SK-N-SH (cell line): ENCODE results near the gene MLLT10. TPM values are rescaled to one million over a fixed set of nuclear protein-coding genes. Genes with fewer than 3 reads are reported as not detected.

Experiments
- CTCF ChIA-PET: fragments of 300-600, 350-600 bp; formaldehyde crosslinking; extraction: SDS; loops from one replicate; lab custom pipeline; 2021; lab: Yijun Ruan, JAX
- POLR2A ChIA-PET: fragments of 350-600 bp; sonication (Branson Sonifier 250); formaldehyde crosslinking; extraction: SDS; loops from one replicate; lab custom pipeline; 2020; ENCODE audit warnings: antibody characterized with exemption, inconsistent platforms; lab: Yijun Ruan, JAX
- DNase-seq: peaks from one replicate; pipeline ENCODE4 v3.0.0; 2012
- H2AFZ ChIP-seq: fragments of 200-600 bp; sonication (generic); 2 replicates; pipeline ENCODE4 v1.8.1; 2016; ENCODE audit warnings: antibody characterized with exemption, mild to moderate bottlenecking, low read depth
- H3F3A ChIP-seq: fragments of 200-600 bp; sonication (generic); replicated peaks from 2 replicates; pipeline ENCODE3; 2016; ENCODE audit warnings: antibody characterized with exemption, mild to moderate bottlenecking; ENCODE audit not compliant: insufficient read depth
- H3K27ac ChIP-seq, 2 experiments: fragments of 200-500 bp in 1 of 2; fragments of 200-600 bp in 1 of 2; sonication (Bioruptor generic) in 1 of 2; sonication (generic), shearing (Covaris generic) in 1 of 2; 2 replicates each; pipeline versions ENCODE4 v1.5.1 to v1.6.1; 2014 to 2016; ENCODE audit warnings: low read depth in 2 of 2, inconsistent platforms in 1 of 2, low read length in 1 of 2, mild to moderate bottlenecking in 1 of 2, mixed read lengths in 1 of 2
- H3K27me3 ChIP-seq: fragments of 200-600 bp; sonication (generic), shearing (Covaris generic); 2 replicates; pipeline ENCODE4 v1.6.1; 2016; ENCODE audit warnings: mixed run types; ENCODE audit not compliant: insufficient read depth
- H3K36me3 ChIP-seq, 2 experiments: fragments of 200-500 bp in 1 of 2; fragments of 200-600 bp in 1 of 2; sonication (Bioruptor generic) in 1 of 2; sonication (generic) in 1 of 2; replicated peaks in 1 of 2; 2 replicates each; pipeline versions ENCODE3 to v1.5.1; 2014 to 2016; ENCODE audit warnings: low read length in 1 of 2, mild to moderate bottlenecking in 1 of 2; ENCODE audit not compliant: insufficient read depth in 2 of 2, control insufficient read depth in 1 of 2
- H3K4me1 ChIP-seq, 2 experiments: fragments of 200-500 bp in 1 of 2; fragments of 200-600 bp in 1 of 2; sonication (Bioruptor generic) in 1 of 2; sonication (generic), shearing (Covaris generic) in 1 of 2; 2 replicates each; pipeline versions ENCODE4 v1.5.1 to v1.6.1; 2014 to 2016; ENCODE audit warnings: low read depth in 1 of 2, low read length in 1 of 2, mixed run types in 1 of 2; ENCODE audit not compliant: insufficient read depth in 2 of 2, control insufficient read depth in 1 of 2
- H3K4me2 ChIP-seq: fragments of 200-600 bp; sonication (generic), shearing (Covaris generic); 2 replicates; pipeline ENCODE4 v1.6.1; 2017; ENCODE audit warnings: mixed run types
- H3K4me3 ChIP-seq, 2 experiments: fragments of 200-500 bp in 1 of 2; fragments of 200-600 bp in 1 of 2; sonication (Bioruptor generic) in 1 of 2; sonication (generic), shearing (Covaris generic) in 1 of 2; 2 replicates each; pipeline versions ENCODE4 v1.5.1 to v1.8.1; 2014 to 2016; ENCODE audit warnings: low read depth in 2 of 2, inconsistent platforms in 1 of 2, low read length in 1 of 2, mild to moderate bottlenecking in 1 of 2, mixed read lengths in 1 of 2, moderate library complexity in 1 of 2
- H3K79me2 ChIP-seq: fragments of 200-600 bp; sonication (generic); 2 replicates; pipeline ENCODE4 v1.8.1; 2017; ENCODE audit warnings: mild to moderate bottlenecking; ENCODE audit not compliant: insufficient read depth
- H3K9ac ChIP-seq: fragments of 200-600 bp; sonication (generic); 2 replicates; pipeline ENCODE4 v1.6.1; 2017; ENCODE audit warnings: mixed run types
- H3K9me2 ChIP-seq: fragments of 200-600 bp; sonication (generic); 2 replicates; pipeline ENCODE4 v1.6.1; 2017; ENCODE audit warnings: mixed run types
- H3K9me3 ChIP-seq: fragments of 200-600 bp; sonication (generic); 2 replicates; pipeline ENCODE4 v1.6.1; 2017; ENCODE audit warnings: mixed run types, mild to moderate bottlenecking, moderate library complexity
- H4K20me1 ChIP-seq: fragments of 200-600 bp; sonication (generic); 2 replicates; pipeline ENCODE4 v1.6.1; 2017; ENCODE audit warnings: mild to moderate bottlenecking, mixed run types; ENCODE audit not compliant: insufficient read depth
- ELF1 ChIP-seq: IDR thresholded peaks from 2 replicates; pipeline ENCODE4 v1.4.0; 2012
- GABPA ChIP-seq: IDR thresholded peaks from 2 replicates; pipeline ENCODE4 v1.4.0; 2012; ENCODE audit warnings: low read depth, mild to moderate bottlenecking
- MEF2A ChIP-seq: IDR thresholded peaks from 2 replicates; pipeline ENCODE4 v1.4.0; 2012; ENCODE audit warnings: low read depth, borderline replicate concordance
- POLR2AphosphoS5 ChIP-seq: IDR thresholded peaks from 2 replicates; pipeline ENCODE4 v1.6.1; 2012; ENCODE audit warnings: low read depth, low read length
- RAD21 ChIP-seq: IDR thresholded peaks from 2 replicates; pipeline ENCODE4 v1.6.1; 2012; ENCODE audit warnings: mild to moderate bottlenecking, low read length
- RFX5 ChIP-seq: IDR thresholded peaks from 2 replicates; pipeline ENCODE4 v1.6.1; 2012; ENCODE audit warnings: mild to moderate bottlenecking, improper control_type of control experiment, low read length
- RXRA ChIP-seq: IDR thresholded peaks from 2 replicates; pipeline ENCODE4 v1.4.0; 2012; ENCODE audit warnings: low read depth, mild to moderate bottlenecking, borderline replicate concordance
- SIN3A ChIP-seq: IDR thresholded peaks from 2 replicates; pipeline ENCODE4 v1.6.1; 2012; ENCODE audit warnings: low read depth, mild to moderate bottlenecking, low read length, moderate library complexity, borderline replicate concordance
- SMC3 ChIP-seq: IDR thresholded peaks from 2 replicates; pipeline ENCODE4 v1.6.1; 2012; ENCODE audit warnings: low read depth, low read length, improper control_type of control experiment
- TAF1 ChIP-seq: IDR thresholded peaks from 2 replicates; pipeline ENCODE4 v1.6.1; 2012; ENCODE audit warnings: low read depth, mild to moderate bottlenecking, low read length, moderate library complexity, borderline replicate concordance
- WGBS: methylation state at CpG from one replicate; pipeline ENCODE4 v1.1.6; 2017; ENCODE audit warnings: low lambda C conversion rate; 5-methylcytosine and 5-hydroxymethylcytosine counted together
- polyA plus RNA-seq, 3 experiments: library from polyadenylated mRNA; depleted of rRNA; stranded (reverse); fragments of >200 nt; gene quantifications; 2 replicates each; pipeline ENCODE4 v1.2.3, GENCODE V29; 2012
- TF ChIP-seq, protein P1 (sequence below): fragments of 200-600 bp; sonication (generic); IDR thresholded peaks from 2 replicates; pipeline ENCODE4 v1.6.1; 2017; ENCODE audit warnings: antibody characterized with exemption, mild to moderate bottlenecking, moderate library complexity
- TF ChIP-seq, protein P2 (sequence below): IDR thresholded peaks from 2 replicates; pipeline ENCODE4 v1.4.0; 2012; ENCODE audit warnings: low read depth
- TF ChIP-seq, protein P3 (sequence below): IDR thresholded peaks from 2 replicates; pipeline ENCODE4 v1.6.1; 2012; ENCODE audit warnings: mild to moderate bottlenecking, low read depth, low read length, moderate library complexity
- TF ChIP-seq, protein P4 (sequence below): fragments of 150-350 bp; IDR thresholded peaks from 2 replicates; pipeline ENCODE4 v1.6.1; 2017; ENCODE audit warnings: antibody characterized with exemption, low read length, low read depth, borderline replicate concordance
- TF ChIP-seq, protein P5 (sequence below): IDR thresholded peaks from 2 replicates; pipeline ENCODE4; 2012

Gene MLLT10
- polyA plus RNA-seq, 1 of the 3 experiments (the other 2 are of a cell fraction) = 26.0 TPM

DNA sequence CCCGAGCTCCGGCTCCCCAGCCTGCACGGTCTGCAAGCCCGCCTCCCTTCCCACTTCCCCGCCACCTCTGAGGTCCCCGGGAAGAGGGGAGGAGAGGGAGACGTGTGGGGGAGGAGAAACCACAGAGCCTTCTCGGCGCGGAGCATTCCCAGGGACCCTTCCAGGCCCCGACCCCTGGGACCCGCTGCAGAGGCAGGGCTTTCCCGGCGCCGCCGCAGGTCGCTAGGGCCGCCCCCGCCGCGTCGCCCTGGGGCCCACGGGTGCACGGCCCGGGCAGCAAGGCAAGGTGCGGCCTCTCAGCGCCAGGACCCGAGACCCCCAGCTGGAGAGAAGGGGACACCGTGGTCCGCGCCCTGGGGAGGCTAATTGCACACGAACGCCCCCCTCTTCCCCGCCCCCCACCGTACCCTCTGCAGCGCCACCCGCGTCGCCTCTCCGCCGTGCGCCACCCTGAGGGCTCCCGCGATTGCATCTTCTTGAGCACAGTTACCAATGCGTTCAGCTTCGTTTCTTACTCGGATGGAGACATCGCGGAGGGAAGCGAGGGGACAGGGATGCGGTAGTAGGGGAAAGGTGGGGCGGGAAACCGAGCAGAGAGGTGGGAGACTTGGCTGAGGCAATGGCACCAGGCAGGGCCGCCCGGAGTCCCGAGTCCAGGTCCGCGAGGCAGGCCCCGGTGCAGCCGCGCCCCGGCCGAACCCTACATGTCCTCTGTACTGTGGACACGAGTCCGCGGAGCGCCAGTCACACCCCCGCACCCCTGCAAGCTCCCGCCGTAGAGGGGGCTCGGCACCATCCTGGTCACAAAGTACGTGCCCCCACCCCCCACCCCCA is 37.5 kb upstream of the MLLT10 start:
- peak overlapping the region; percentile 75 for H2AFZ ChIP-seq
- H3K9ac ChIP-seq = peak overlapping the region; percentile 86
- H3K4me2 ChIP-seq = peak overlapping the region; percentile 96
- peak overlapping the region; percentile 62 to 91 for H3K27ac ChIP-seq
- DNase-seq = peak; percentile 81
- no peaks in the 10 kb centered on the region for H3K27me3 ChIP-seq
- H3F3A ChIP-seq = peaks cover 16% of the 10 kb centered on the region
- no peaks in the 10 kb centered on the region for H4K20me1 ChIP-seq
- no peaks in the 10 kb centered on the region for H3K9me3 ChIP-seq
- peak overlapping the region; percentile 92 for H3K4me3 ChIP-seq
- peaks cover 0 to 7% of the 10 kb centered on the region in 2 experiments; a peak in 2 of 4 replicates for H3K4me1 ChIP-seq
- H3K9me2 ChIP-seq = no peaks in the 10 kb centered on the region
- CTCF ChIA-PET = interaction anchor here (0.6 to 4.1 kb wide), 60 partner anchors 9 to 1493 kb away, joined by 3 to 101 read pairs (median 4); partner anchors contain the start of genes DNAJC1, MLLT10 and SKIDA1
- no peaks in the 10 kb centered on the region for H3K36me3 ChIP-seq
- 1% methylated on average over 38 of the region's 72 CpGs for WGBS
- POLR2A ChIA-PET = interaction anchor here (0.6 to 3.4 kb wide), 15 partner anchors 9 to 733 kb away, joined by 3 to 26 read pairs (median 5); partner anchors contain the start of genes DNAJC1, MLLT10 and SKIDA1
- H3K79me2 ChIP-seq = 0 out of 2 replicates have a peak, but pooled peaks cover 3% of the 10 kb centered on the region
- TF ChIP-seq SMC3 (peak; percentile 30), SIN3A (peak; percentile 12; the same call in 1 of the 2 replicates), RAD21 (no peak)
- TF ChIP-seq, protein P1, sequence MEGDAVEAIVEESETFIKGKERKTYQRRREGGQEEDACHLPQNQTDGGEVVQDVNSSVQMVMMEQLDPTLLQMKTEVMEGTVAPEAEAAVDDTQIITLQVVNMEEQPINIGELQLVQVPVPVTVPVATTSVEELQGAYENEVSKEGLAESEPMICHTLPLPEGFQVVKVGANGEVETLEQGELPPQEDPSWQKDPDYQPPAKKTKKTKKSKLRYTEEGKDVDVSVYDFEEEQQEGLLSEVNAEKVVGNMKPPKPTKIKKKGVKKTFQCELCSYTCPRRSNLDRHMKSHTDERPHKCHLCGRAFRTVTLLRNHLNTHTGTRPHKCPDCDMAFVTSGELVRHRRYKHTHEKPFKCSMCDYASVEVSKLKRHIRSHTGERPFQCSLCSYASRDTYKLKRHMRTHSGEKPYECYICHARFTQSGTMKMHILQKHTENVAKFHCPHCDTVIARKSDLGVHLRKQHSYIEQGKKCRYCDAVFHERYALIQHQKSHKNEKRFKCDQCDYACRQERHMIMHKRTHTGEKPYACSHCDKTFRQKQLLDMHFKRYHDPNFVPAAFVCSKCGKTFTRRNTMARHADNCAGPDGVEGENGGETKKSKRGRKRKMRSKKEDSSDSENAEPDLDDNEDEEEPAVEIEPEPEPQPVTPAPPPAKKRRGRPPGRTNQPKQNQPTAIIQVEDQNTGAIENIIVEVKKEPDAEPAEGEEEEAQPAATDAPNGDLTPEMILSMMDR = peak; percentile 58

DNA sequence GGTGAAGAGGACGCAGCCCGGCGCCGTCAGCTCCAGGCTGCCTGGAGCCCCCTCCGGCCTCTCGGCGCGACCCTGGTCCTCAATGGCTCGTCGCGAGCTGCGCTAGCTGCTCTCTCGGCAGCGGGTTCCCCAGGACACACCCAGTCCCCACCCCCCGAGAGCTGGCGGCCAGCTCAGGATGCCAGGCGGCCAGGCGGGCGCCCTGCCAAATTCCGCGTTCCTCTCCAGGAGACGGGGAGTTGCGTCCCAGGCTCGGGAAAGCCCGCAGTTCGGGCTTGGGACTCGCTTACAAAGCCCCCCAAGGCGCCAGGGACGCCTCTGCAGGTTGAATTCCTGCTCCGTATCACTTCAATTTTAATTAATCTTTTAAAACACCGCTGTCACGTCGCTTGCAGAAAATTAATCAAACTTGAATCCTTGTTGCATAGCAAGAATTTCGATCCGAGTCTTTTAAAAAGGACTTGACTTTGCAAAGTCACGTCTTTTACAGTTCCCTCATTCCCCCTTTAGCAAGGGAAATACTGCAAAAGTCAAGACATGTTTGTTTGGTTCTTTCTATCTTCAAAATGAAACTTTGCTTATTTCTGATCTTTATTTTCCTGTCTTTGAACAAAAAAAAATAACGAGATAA is 36.7 kb upstream of the MLLT10 start:
- CTCF ChIA-PET = interaction anchor here (0.6 to 4.1 kb wide), 29 partner anchors 10 to 1423 kb away, joined by 3 to 101 read pairs (median 7); partner anchors contain the start of genes MLLT10 and SKIDA1
- H3K27me3 ChIP-seq = no peaks in the 10 kb centered on the region
- peaks cover 0 to 7% of the 10 kb centered on the region in 2 experiments; a peak in 2 of 4 replicates for H3K4me1 ChIP-seq
- H4K20me1 ChIP-seq = no peaks in the 10 kb centered on the region
- H3K36me3 ChIP-seq = no peaks in the 10 kb centered on the region
- H2AFZ ChIP-seq = peak overlapping the region; percentile 75; the same call in 1 of the 2 replicates
- DNase-seq = peak; percentile 98
- H3K9me2 ChIP-seq = no peaks in the 10 kb centered on the region
- H3K4me3 ChIP-seq = peak overlapping the region; percentile 92
- H3K79me2 ChIP-seq = 0 out of 2 replicates have a peak, but pooled peaks cover 3% of the 10 kb centered on the region
- POLR2A ChIA-PET = interaction anchor here (0.6 to 3.4 kb wide), 11 partner anchors 8 to 506 kb away, joined by 3 to 26 read pairs (median 5); partner anchors contain the start of genes DNAJC1, MLLT10 and SKIDA1
- H3F3A ChIP-seq = peaks cover 14% of the 10 kb centered on the region
- H3K9me3 ChIP-seq = no peaks in the 10 kb centered on the region
- peak overlapping the region; percentile 86 for H3K9ac ChIP-seq
- WGBS = 6% methylated on average over 17 of the region's 37 CpGs
- peak overlapping the region; percentile 62 to 91 for H3K27ac ChIP-seq
- peak overlapping the region; percentile 96 for H3K4me2 ChIP-seq
- TF ChIP-seq RFX5 (no peak), SIN3A (no peak), RXRA (no peak), TAF1 (peak; percentile 61; the same call in 1 of the 2 replicates), MEF2A (no peak), ELF1 (peak; percentile 91), GABPA (no peak; the same call in 1 of the 2 replicates), POLR2AphosphoS5 (peak; percentile 79)
- TF ChIP-seq, protein P2, sequence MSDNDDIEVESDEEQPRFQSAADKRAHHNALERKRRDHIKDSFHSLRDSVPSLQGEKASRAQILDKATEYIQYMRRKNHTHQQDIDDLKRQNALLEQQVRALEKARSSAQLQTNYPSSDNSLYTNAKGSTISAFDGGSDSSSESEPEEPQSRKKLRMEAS = peak; percentile 63; the same call in 1 of the 2 replicates
- TF ChIP-seq, protein P3, sequence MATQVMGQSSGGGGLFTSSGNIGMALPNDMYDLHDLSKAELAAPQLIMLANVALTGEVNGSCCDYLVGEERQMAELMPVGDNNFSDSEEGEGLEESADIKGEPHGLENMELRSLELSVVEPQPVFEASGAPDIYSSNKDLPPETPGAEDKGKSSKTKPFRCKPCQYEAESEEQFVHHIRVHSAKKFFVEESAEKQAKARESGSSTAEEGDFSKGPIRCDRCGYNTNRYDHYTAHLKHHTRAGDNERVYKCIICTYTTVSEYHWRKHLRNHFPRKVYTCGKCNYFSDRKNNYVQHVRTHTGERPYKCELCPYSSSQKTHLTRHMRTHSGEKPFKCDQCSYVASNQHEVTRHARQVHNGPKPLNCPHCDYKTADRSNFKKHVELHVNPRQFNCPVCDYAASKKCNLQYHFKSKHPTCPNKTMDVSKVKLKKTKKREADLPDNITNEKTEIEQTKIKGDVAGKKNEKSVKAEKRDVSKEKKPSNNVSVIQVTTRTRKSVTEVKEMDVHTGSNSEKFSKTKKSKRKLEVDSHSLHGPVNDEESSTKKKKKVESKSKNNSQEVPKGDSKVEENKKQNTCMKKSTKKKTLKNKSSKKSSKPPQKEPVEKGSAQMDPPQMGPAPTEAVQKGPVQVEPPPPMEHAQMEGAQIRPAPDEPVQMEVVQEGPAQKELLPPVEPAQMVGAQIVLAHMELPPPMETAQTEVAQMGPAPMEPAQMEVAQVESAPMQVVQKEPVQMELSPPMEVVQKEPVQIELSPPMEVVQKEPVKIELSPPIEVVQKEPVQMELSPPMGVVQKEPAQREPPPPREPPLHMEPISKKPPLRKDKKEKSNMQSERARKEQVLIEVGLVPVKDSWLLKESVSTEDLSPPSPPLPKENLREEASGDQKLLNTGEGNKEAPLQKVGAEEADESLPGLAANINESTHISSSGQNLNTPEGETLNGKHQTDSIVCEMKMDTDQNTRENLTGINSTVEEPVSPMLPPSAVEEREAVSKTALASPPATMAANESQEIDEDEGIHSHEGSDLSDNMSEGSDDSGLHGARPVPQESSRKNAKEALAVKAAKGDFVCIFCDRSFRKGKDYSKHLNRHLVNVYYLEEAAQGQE = no peak
- TF ChIP-seq, protein P4, sequence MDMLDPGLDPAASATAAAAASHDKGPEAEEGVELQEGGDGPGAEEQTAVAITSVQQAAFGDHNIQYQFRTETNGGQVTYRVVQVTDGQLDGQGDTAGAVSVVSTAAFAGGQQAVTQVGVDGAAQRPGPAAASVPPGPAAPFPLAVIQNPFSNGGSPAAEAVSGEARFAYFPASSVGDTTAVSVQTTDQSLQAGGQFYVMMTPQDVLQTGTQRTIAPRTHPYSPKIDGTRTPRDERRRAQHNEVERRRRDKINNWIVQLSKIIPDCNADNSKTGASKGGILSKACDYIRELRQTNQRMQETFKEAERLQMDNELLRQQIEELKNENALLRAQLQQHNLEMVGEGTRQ = no peak
- TF ChIP-seq, protein P5, sequence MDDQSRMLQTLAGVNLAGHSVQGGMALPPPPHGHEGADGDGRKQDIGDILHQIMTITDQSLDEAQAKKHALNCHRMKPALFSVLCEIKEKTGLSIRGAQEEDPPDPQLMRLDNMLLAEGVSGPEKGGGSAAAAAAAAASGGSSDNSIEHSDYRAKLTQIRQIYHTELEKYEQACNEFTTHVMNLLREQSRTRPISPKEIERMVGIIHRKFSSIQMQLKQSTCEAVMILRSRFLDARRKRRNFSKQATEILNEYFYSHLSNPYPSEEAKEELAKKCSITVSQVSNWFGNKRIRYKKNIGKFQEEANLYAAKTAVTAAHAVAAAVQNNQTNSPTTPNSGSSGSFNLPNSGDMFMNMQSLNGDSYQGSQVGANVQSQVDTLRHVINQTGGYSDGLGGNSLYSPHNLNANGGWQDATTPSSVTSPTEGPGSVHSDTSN = peak; percentile 27; the same call in 1 of the 2 replicates
